KMS-11 (cell line): Measurements from ENCODE around the gene CMIP.

Experiments
- H2AFZ ChIP-seq: fragments of 200-600 bp; sonication (generic); 2 replicates; pipeline ENCODE4 v1.6.1; 2016; ENCODE audit warnings: antibody characterized with exemption, mixed run types, low read depth
- H3K27ac ChIP-seq: fragments of 200-600 bp; sonication (generic); 2 replicates; pipeline ENCODE4 v1.6.1; 2016; ENCODE audit warnings: mild to moderate bottlenecking, mixed run types
- H3K27me3 ChIP-seq: fragments of 200-600 bp; sonication (generic); 2 replicates; pipeline ENCODE4 v1.6.1; 2017; ENCODE audit warnings: mild to moderate bottlenecking, low read depth, mixed run types, moderate library complexity; ENCODE audit not compliant: insufficient read depth
- H3K36me3 ChIP-seq: fragments of 200-600 bp; sonication (generic); 2 replicates; pipeline ENCODE4 v1.6.1; 2017; ENCODE audit warnings: mild to moderate bottlenecking, mixed run types; ENCODE audit not compliant: insufficient read depth
- H3K4me1 ChIP-seq: fragments of 200-600 bp; sonication (generic); 2 replicates; pipeline ENCODE4 v1.6.1; 2016; ENCODE audit warnings: mild to moderate bottlenecking, low read depth, mixed run types; ENCODE audit not compliant: poor library complexity, severe bottlenecking
- H3K4me2 ChIP-seq: fragments of 200-600 bp; sonication (generic); 2 replicates; pipeline ENCODE4 v1.7.0; 2016; ENCODE audit warnings: mild to moderate bottlenecking, mixed run types
- H3K4me3 ChIP-seq: fragments of 200-600 bp; sonication (generic); IDR thresholded peaks from 2 replicates; pipeline ENCODE4 v1.6.1; 2017; ENCODE audit warnings: low read depth, low read length, mixed read lengths; ENCODE audit not compliant: insufficient read depth
- H3K79me2 ChIP-seq: fragments of 200-600 bp; sonication (generic); 2 replicates; pipeline ENCODE4 v1.6.1; 2016; ENCODE audit warnings: low read depth, mixed run types; ENCODE audit not compliant: insufficient read depth
- H3K9ac ChIP-seq: fragments of 200-600 bp; sonication (generic); 2 replicates; pipeline ENCODE4 v1.6.1; 2016; ENCODE audit warnings: mild to moderate bottlenecking, mixed run types
- H4K20me1 ChIP-seq: fragments of 200-600 bp; sonication (generic); 2 replicates; pipeline ENCODE4 v1.6.1; 2016; ENCODE audit warnings: mild to moderate bottlenecking, mixed run types; ENCODE audit not compliant: insufficient read depth
- TF ChIP-seq, protein P1 (sequence below): fragments of 200-600 bp; sonication (generic); conservative IDR thresholded peaks from 2 replicates; pipeline ENCODE4 v1.6.1; 2017; ENCODE audit warnings: low read depth, mild to moderate bottlenecking, antibody characterized with exemption, low read length, moderate library complexity, mixed read lengths

CMIP gene

DNA sequence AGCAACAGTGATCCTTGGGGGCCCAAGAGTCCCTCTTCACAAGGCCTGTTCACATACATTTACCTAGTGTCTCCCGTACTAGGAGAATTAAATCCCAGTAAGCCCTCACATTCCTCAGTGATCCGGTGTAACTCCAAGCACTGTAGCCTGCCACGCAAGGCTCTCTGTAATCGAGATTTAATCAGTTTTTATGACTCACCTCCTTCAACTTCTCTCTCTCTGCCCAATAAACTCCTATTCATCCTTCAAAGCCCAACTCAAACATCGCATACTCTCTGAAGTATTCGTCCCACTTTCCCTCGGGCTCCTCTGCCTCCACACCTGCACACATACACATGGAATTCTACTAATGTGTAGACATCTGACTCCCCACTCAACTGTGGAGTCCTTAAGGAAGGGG, 141.8 kb downstream of the CMIP start:
- no peaks in the 10 kb centered on the region for H3K27me3 ChIP-seq
- peaks cover 14% of the 10 kb centered on the region for H3K4me1 ChIP-seq
- H2AFZ ChIP-seq, result no peak overlapping the region
- H3K9ac ChIP-seq, result no peak overlapping the region
- H3K4me3 ChIP-seq, result no peak overlapping the region
- H4K20me1 ChIP-seq, result peaks cover 9% of the 10 kb centered on the region; the same call in 1 of the 2 replicates
- TF ChIP-seq, protein P1, sequence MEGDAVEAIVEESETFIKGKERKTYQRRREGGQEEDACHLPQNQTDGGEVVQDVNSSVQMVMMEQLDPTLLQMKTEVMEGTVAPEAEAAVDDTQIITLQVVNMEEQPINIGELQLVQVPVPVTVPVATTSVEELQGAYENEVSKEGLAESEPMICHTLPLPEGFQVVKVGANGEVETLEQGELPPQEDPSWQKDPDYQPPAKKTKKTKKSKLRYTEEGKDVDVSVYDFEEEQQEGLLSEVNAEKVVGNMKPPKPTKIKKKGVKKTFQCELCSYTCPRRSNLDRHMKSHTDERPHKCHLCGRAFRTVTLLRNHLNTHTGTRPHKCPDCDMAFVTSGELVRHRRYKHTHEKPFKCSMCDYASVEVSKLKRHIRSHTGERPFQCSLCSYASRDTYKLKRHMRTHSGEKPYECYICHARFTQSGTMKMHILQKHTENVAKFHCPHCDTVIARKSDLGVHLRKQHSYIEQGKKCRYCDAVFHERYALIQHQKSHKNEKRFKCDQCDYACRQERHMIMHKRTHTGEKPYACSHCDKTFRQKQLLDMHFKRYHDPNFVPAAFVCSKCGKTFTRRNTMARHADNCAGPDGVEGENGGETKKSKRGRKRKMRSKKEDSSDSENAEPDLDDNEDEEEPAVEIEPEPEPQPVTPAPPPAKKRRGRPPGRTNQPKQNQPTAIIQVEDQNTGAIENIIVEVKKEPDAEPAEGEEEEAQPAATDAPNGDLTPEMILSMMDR, result no peak; the same call in 1 of the 2 replicates
- H3K27ac ChIP-seq, result no peak overlapping the region
- no peaks in the 10 kb centered on the region for H3K36me3 ChIP-seq
- H3K4me2 ChIP-seq, result no peak overlapping the region
- peaks cover 54% of the 10 kb centered on the region; the same call in 1 of the 2 replicates for H3K79me2 ChIP-seq

DNA sequence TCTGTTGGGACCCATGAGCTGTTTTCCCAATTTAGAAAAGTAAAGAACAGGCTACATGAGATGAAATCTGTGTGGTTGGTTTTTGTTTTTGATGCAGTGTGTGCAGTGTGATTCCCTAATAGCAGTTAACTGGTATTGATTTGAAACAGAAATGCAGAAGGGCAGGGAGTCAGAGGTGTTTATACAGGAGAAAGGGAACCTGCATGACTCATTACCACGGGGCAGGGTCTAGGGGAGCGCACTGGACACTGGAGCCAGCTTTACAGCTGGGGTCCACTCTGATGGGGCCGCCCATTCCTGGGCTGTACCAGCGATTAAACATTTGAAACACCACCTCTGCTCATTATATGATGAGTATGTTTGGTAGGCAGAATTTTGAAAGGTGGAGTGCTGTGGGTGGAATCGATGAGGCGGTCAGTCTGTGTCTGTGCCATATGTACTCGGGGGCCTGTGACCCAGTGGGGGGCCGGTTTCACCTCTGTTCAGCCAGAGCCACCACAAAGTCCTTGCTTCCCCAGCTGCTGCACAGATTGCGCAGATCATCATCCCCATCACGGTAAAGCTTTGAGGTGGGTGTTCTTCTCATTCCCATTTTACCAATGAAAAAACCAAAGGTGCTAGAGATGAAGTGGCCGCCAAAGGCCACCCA, 142.5 kb downstream of the CMIP start:
- H3K36me3 ChIP-seq, result no peaks in the 10 kb centered on the region
- no peak overlapping the region for H3K9ac ChIP-seq
- H3K27me3 ChIP-seq, result no peaks in the 10 kb centered on the region
- peaks cover 21% of the 10 kb centered on the region for H3K4me1 ChIP-seq
- H3K4me2 ChIP-seq, result no peak overlapping the region
- no peak overlapping the region for H3K4me3 ChIP-seq
- H3K27ac ChIP-seq, result no peak overlapping the region
- peaks cover 6% of the 10 kb centered on the region; the same call in 1 of the 2 replicates for H4K20me1 ChIP-seq
- H3K79me2 ChIP-seq, result peaks cover 52% of the 10 kb centered on the region; the same call in 1 of the 2 replicates
- no peak overlapping the region for H2AFZ ChIP-seq
- TF ChIP-seq, protein P1, result no peak

DNA sequence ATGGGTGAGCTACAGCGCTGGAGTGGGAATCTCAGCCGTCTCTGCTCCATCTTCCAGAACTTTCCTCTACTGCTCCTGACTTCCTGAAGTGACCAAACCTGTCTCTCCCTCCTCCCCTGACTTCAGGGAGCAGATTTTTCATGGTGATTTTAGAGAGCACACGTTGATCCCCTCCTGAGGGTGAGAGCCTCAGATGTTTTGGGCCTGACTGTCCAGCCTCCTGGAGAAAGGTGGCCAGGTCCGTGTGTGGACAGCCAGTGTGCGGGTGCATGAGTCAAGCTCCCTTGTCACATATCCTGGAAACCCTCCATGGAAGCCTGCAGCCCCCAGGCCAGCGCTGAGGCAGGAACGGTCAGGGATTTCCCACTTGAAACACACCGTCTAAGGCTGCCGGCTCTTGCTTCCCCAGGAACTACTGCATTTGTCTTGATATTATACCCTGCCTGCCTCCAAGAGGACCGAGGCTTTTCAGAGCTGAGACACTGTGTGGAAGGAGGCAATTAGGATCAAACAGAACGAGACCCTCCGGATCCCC, 143.1 kb downstream of the CMIP start:
- Histone ChIP-seq H3K27me3 (no peaks in the 10 kb centered on the region), H3K27ac (no peak overlapping the region), H4K20me1 (peaks cover 9% of the 10 kb centered on the region; the same call in 1 of the 2 replicates), H3K4me3 (no peak overlapping the region), H3K79me2 (peaks cover 57% of the 10 kb centered on the region; the same call in 1 of the 2 replicates), H3K4me1 (peaks cover 26% of the 10 kb centered on the region), H2AFZ (no peak overlapping the region), H3K9ac (no peak overlapping the region), H3K4me2 (no peak overlapping the region), H3K36me3 (no peaks in the 10 kb centered on the region)
- TF ChIP-seq, protein P1, result no peak

DNA sequence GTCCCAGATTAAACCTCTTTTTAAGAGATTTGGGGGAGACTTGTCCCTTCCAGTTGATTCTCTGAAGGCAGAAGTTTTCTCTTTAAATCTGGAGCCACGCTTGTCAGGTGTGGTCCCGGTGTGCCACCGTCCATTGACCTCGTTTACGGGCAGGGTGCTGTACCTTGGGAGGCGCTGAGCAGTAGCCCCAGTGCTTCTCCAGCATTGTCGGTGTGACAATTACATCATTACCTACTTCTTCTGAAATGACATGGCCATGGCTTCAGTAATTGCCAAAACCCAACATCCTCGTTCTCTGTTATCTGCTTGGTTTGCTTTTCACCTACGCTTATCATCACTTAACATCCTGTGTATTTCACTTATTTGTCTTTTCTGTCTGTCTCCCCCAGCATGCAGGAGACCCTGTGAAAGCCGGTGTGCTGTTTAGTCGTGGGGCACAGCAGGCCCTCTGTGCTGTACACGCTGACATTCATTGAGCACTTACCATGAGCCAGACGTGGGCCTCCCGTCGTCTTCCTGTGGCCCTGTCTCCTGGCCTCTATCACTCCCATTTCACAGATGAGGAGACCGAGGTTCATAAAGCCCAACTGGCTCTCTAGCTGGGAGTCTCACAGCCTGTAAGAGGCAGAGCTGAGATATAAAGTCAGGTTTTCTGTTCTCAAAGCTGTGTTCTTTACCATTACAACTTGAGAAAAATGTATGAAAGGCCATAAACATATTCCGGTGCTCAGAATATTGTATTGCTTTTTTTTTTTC, 143.9 kb downstream of the CMIP start:
- Histone ChIP-seq H3K4me2 (no peak overlapping the region), H2AFZ (no peak overlapping the region), H4K20me1 (peaks cover 9% of the 10 kb centered on the region; the same call in 1 of the 2 replicates), H3K27me3 (no peaks in the 10 kb centered on the region), H3K36me3 (no peaks in the 10 kb centered on the region), H3K27ac (no peak overlapping the region), H3K9ac (no peak overlapping the region), H3K4me3 (no peak overlapping the region), H3K4me1 (peaks cover 26% of the 10 kb centered on the region), H3K79me2 (peaks cover 64% of the 10 kb centered on the region; the same call in 1 of the 2 replicates)
- TF ChIP-seq, protein P1, result no peak
